H9 (cell line): ENCODE results near the gene CREB3L4. TPM values are rescaled to one million over a fixed set of nuclear protein-coding genes. Genes with fewer than 3 reads are reported as not detected.

Source experiments
- DNase-seq: peaks from one replicate; pipeline ENCODE4 v3.0.0-alpha.2; 2017
- H2AFZ ChIP-seq: one replicate; pipeline ENCODE4 v1.6.1; 2013; ENCODE audit warnings: mild to moderate bottlenecking, low read length, control low read depth, moderate library complexity
- H2AK5ac ChIP-seq: 2 replicates; pipeline ENCODE4 v1.6.1; 2013; ENCODE audit warnings: low read length, control low read depth, mixed read lengths; ENCODE audit not compliant: insufficient read length
- H2BK120ac ChIP-seq: one replicate; pipeline ENCODE4 v1.6.1; 2013; ENCODE audit warnings: low read depth, mild to moderate bottlenecking, low read length, control low read depth, inconsistent platforms; ENCODE audit not compliant: poor library complexity, severe bottlenecking
- H2BK12ac ChIP-seq: 2 replicates; pipeline ENCODE4 v1.6.1; 2013; ENCODE audit warnings: low read length, control low read depth, mixed read lengths, low read depth; ENCODE audit not compliant: insufficient read length
- H2BK15ac ChIP-seq: 2 replicates; pipeline ENCODE4 v1.6.1; 2013; ENCODE audit warnings: low read depth, low read length, control low read depth
- H2BK20ac ChIP-seq: one replicate; pipeline ENCODE4 v1.6.1; 2013; ENCODE audit warnings: low read depth, mild to moderate bottlenecking, low read length, control low read depth, inconsistent platforms; ENCODE audit not compliant: poor library complexity, severe bottlenecking
- H2BK5ac ChIP-seq: 2 replicates; pipeline ENCODE4 v1.6.1; 2013; ENCODE audit warnings: low read length, control low read depth, mixed read lengths; ENCODE audit not compliant: insufficient read length
- H3K14ac ChIP-seq: 2 replicates; pipeline ENCODE4 v1.6.1; 2013; ENCODE audit warnings: low read length, control low read depth; ENCODE audit not compliant: insufficient read depth
- H3K18ac ChIP-seq: 2 replicates; pipeline ENCODE4 v1.6.1; 2013; ENCODE audit warnings: low read depth, mild to moderate bottlenecking, mixed read lengths, low read length, control low read depth; ENCODE audit not compliant: insufficient read length
- H3K23ac ChIP-seq: 2 replicates; pipeline ENCODE4 v1.6.1; 2013; ENCODE audit warnings: low read length, control low read depth, mixed read lengths, low read depth; ENCODE audit not compliant: insufficient read length
- H3K23me2 ChIP-seq: 2 replicates; pipeline ENCODE4 v1.6.1; 2013; ENCODE audit warnings: low read depth, mild to moderate bottlenecking, mixed read lengths, low read length, control low read depth; ENCODE audit not compliant: insufficient read length, poor library complexity, severe bottlenecking
- H3K27ac ChIP-seq: 2 replicates; pipeline ENCODE4 v1.5.1; 2013; ENCODE audit warnings: low read length, control low read depth, mixed read lengths, low read depth; ENCODE audit not compliant: insufficient read length
- H3K27me3 ChIP-seq: 2 replicates; pipeline ENCODE4 v1.6.1; 2013; ENCODE audit warnings: low read length, control low read depth, inconsistent platforms; ENCODE audit not compliant: insufficient read depth
- H3K4ac ChIP-seq: 2 replicates; pipeline ENCODE4 v1.6.1; 2013; ENCODE audit warnings: low read depth, mild to moderate bottlenecking, control low read depth, inconsistent platforms, low read length, moderate library complexity
- H3K4me1 ChIP-seq: 2 replicates; pipeline ENCODE4 v1.6.1; 2013; ENCODE audit warnings: low read length, control low read depth, inconsistent platforms; ENCODE audit not compliant: insufficient read depth
- H3K4me2 ChIP-seq: 2 replicates; pipeline ENCODE4 v1.6.1; 2013; ENCODE audit warnings: low read length, control low read depth, mixed read lengths; ENCODE audit not compliant: insufficient read length, insufficient read depth
- H3K56ac ChIP-seq: 2 replicates; pipeline ENCODE4 v1.6.1; 2013; ENCODE audit warnings: low read depth, mild to moderate bottlenecking, mixed read lengths, low read length, control low read depth; ENCODE audit not compliant: insufficient read length
- H3K79me1 ChIP-seq: 2 replicates; pipeline ENCODE4 v1.6.1; 2013; ENCODE audit warnings: low read depth, mild to moderate bottlenecking, moderate library complexity, low read length, control low read depth, inconsistent platforms; ENCODE audit not compliant: insufficient read depth, poor library complexity, severe bottlenecking
- H3K79me2 ChIP-seq: 2 replicates; pipeline ENCODE4 v1.6.1; 2013; ENCODE audit warnings: low read length, control low read depth, inconsistent platforms; ENCODE audit not compliant: insufficient read depth
- H3K9ac ChIP-seq: 2 replicates; pipeline ENCODE4 v1.6.1; 2013; ENCODE audit warnings: low read length, control low read depth, mixed read lengths; ENCODE audit not compliant: insufficient read length; ENCODE audit errors: extremely low read depth
- H3K9me3 ChIP-seq: one replicate; pipeline ENCODE4 v1.6.1; 2013; ENCODE audit warnings: low read depth, low read length, inconsistent platforms; ENCODE audit not compliant: control insufficient read depth
- H3T11ph ChIP-seq: one replicate; pipeline ENCODE4 v1.6.1; 2013; ENCODE audit warnings: mild to moderate bottlenecking, low read length, control low read depth, inconsistent platforms
- H4K20me1 ChIP-seq: one replicate; pipeline ENCODE4 v1.6.1; 2013; ENCODE audit not compliant: control insufficient read depth, insufficient read length, insufficient read depth
- H4K5ac ChIP-seq: 2 replicates; pipeline ENCODE4 v1.6.1; 2013; ENCODE audit warnings: low read depth, mild to moderate bottlenecking, mixed read lengths, low read length, control low read depth; ENCODE audit not compliant: insufficient read length
- H4K8ac ChIP-seq: replicated peaks from 2 replicates; pipeline ENCODE4 v1.6.1; 2013; ENCODE audit warnings: low read length, control low read depth, mixed read lengths, low read depth; ENCODE audit not compliant: insufficient read length
- H4K91ac ChIP-seq: 2 replicates; pipeline ENCODE4 v1.6.1; 2013; ENCODE audit warnings: low read depth, mild to moderate bottlenecking, moderate library complexity, mixed read lengths, low read length, control low read depth; ENCODE audit not compliant: insufficient read length
- H3K27ac Mint-ChIP-seq, 3 experiments: 2 replicates in 2 of 3; 3 replicates in 1 of 3; pipeline ENCODE4 v1.8.0; 2020 to 2021; ENCODE audit warnings: mixed read lengths in 3 of 3, mild to moderate bottlenecking in 1 of 3, moderate library complexity in 1 of 3
- H3K27me3 Mint-ChIP-seq: 2 replicates; pipeline ENCODE4 v1.8.0; 2021; ENCODE audit warnings: low read depth, mild to moderate bottlenecking, moderate library complexity, mixed read lengths
- H3K36me3 Mint-ChIP-seq, 3 experiments: 2 replicates in 2 of 3; 3 replicates in 1 of 3; pipeline ENCODE4 v1.8.0; 2020 to 2021; ENCODE audit warnings: low read depth in 3 of 3, mixed read lengths in 3 of 3; ENCODE audit not compliant: insufficient read depth in 1 of 3
- H3K4me1 Mint-ChIP-seq, 2 experiments: 2 replicates each; pipeline ENCODE4 v1.8.0; 2020; ENCODE audit warnings: mixed read lengths in 2 of 2
- H3K4me3 Mint-ChIP-seq, 2 experiments: 2 replicates in 1 of 2; 3 replicates in 1 of 2; pipeline ENCODE4 v1.8.0; 2020 to 2021; ENCODE audit warnings: mild to moderate bottlenecking in 2 of 2, mixed read lengths in 2 of 2, moderate library complexity in 1 of 2
- H3K9me3 Mint-ChIP-seq, 2 experiments: 2 replicates in 1 of 2; 3 replicates in 1 of 2; pipeline ENCODE4 v1.8.0; 2020; ENCODE audit warnings: mild to moderate bottlenecking in 2 of 2, mixed read lengths in 2 of 2, moderate library complexity in 1 of 2
- CTCF ChIP-seq: fragments of 200-600 bp; sonication (generic); conservative IDR thresholded peaks from 3 replicates; pipeline ENCODE4 v1.8.0; 2021; ENCODE audit warnings: antibody characterized with exemption, mild to moderate bottlenecking
- WGBS: extraction: QIAGEN DNeasy Blood & Tissue Kit; methylation state at CpG from one replicate; pipeline ENCODE4 v1.1.7; 2013; ENCODE audit warnings: missing lambda C conversion rate, low lambda C conversion rate, mixed read lengths; ENCODE audit not compliant: insufficient read length; ENCODE audit errors: extremely low coverage; 5-methylcytosine and 5-hydroxymethylcytosine counted together
- total RNA-seq: library from RNA; stranded (reverse); gene quantifications from 2 replicates; pipeline ENCODE4 v1.2.1, GENCODE V29; 2021

Gene CREB3L4
- total RNA-seq, 1 experiment from 2014 or later = 27.6 TPM

- no peak overlapping the region for H2BK5ac ChIP-seq
- no peak overlapping the region for H3K23ac ChIP-seq
- H3T11ph ChIP-seq = no peak overlapping the region
- H2BK120ac ChIP-seq = no peak overlapping the region
- H4K5ac ChIP-seq = no peak overlapping the region
- Mint-ChIP-seq H3K4me1 (peaks cover 2 to 4% of the 10 kb centered on the region in 2 experiments), H3K27ac (peak overlapping the region in 1 of 3 experiments; percentile 83; a peak in 2 of 7 replicates), H3K4me3 (no peak overlapping the region), H3K9me3 (no peaks in the 10 kb centered on the region), H3K27me3 (no peaks in the 10 kb centered on the region), H3K36me3 (peaks cover 8 to 30% (median 20%) of the 10 kb centered on the region in 3 experiments; a peak in 6 of 7 replicates)
- H4K91ac ChIP-seq = no peak overlapping the region
- H4K20me1 ChIP-seq = no peaks in the 10 kb centered on the region
- H3K18ac ChIP-seq = no peak overlapping the region
- no peak overlapping the region for H2AFZ ChIP-seq
- no peak overlapping the region for H2BK15ac ChIP-seq
- H2BK12ac ChIP-seq = no peak overlapping the region
- H3K4me1 ChIP-seq = no peaks in the 10 kb centered on the region
- no peak for DNase-seq
- no peak for TF ChIP-seq CTCF
- H3K4me2 ChIP-seq = no peak overlapping the region
- H3K56ac ChIP-seq = no peak overlapping the region
- no CpG with 5 or more reads among the region's 1 CpG for WGBS
- H2AK5ac ChIP-seq = no peak overlapping the region
- no peak overlapping the region for H3K4ac ChIP-seq
- H2BK20ac ChIP-seq = no peak overlapping the region
- H3K79me2 ChIP-seq = no peaks in the 10 kb centered on the region
- H4K8ac ChIP-seq = no peak overlapping the region
- H3K27me3 ChIP-seq = no peaks in the 10 kb centered on the region
- H3K9me3 ChIP-seq = no peaks in the 10 kb centered on the region
- no peak overlapping the region for H3K9ac ChIP-seq
- H3K14ac ChIP-seq = no peak overlapping the region
- no peak overlapping the region for H3K27ac ChIP-seq
- H3K23me2 ChIP-seq = peaks cover 7% of the 10 kb centered on the region
- H3K79me1 ChIP-seq = no peaks in the 10 kb centered on the region
These were observed 39.5 kb upstream of the CREB3L4 start for GRCh38 chr1:153928245-153928644.
